CD4-positive, alpha-beta T cell treated with Interleukin-1 beta for 1 hour (primary cell): ENCODE measurements around the gene MAST4.
A peak's percentile ranks its signal among the peaks of the same experiment; 100 is the strongest.

Experiments
- DNase-seq, 2 donors: peaks; one replicate each; pipeline ENCODE4 v3.0.0-alpha.2; 2020 to 2022

The MAST4 gene

DNA sequence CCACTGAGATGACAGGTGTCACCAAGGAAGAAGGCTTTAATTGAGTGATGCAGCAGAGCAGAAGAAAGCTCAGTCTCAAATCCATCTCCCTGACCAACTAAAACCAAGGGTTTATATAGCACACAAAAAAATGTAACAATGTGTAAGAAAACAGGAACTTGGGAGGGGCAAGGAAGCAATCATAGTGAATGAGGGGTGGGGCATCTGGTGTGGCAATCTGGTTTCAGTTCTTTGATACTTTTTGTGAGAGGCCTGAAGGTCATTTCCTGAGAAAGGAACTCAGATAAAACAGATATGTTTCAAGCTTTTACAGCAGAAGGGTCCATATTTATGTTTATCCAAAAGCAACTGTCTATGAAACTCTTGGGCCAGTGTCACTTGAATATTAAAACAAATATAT, 580.7 kb downstream of the MAST4 start:
- DNase-seq, result peak in 1 of 2 donors; percentile 36

DNA sequence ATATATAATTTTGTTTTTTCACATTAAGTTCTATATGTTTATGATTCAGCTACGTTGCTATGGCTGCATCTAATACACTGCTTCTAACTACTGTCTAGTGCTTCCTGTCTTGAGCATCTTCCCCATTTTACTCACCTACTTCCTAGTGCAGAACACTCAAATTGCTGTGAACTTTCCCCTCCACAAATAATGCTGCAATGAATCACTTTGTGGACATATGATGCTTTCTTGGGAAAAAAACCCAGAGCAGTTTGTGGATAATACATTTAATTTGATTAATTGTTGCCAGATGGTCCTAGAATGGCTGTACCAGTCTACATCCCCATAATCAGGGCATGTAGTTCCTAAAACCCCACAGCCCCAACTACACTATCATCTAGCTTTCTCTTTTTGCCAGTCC, 581.9 kb downstream of the MAST4 start:
- no peak for DNase-seq

DNA sequence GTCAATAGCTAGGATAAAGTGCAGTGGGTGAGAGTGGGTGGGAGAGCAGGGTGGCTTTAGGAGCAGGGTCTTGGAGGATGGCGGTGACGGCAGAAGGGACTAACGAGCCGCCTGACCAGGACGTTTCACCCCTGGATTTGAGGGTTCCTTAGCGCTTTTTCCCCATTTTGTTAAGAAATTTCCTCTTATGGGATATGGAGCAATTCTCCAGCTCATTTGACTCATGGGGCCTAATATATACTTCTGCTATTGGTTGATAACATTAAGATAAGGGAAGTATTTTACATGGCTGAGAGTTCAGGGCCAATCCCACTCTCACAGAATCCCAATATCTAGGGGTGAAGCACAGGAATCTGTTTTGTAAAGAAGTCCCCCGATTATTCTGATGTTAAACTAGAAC, 582.8 kb downstream of the MAST4 start:
- no peak for DNase-seq

DNA sequence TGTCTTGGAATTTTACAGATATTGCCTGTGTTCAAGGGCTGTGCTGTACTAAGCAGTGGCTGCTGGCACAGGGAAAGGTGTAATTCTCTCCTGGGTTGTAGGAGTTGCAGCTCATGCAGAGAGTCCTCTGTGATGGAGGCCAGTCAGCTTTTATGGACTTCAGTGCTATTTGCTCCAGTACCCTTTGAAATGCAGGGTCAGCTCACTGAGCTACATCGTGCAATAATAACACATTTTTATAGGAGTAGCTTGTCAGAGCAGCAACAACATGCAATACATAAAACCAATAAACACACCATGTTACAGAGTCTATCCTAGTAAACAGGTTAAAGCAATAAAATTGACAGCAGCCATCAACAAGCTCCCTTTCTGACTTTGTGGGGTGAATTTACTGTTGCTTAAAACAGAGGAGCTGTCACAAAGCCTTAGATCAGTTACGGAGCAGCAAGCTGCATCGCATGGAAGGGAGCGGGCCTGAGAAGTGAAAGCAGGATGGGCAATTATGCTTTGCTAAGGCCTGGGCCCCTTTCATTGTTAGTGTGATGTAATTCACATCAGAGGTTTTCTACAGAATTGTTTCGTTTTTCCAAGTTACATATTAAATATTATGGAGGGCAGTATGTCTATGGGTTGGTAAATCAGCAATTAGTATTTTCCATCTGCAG, 583.6 kb downstream of the MAST4 start:
- DNase-seq, result no peak

DNA sequence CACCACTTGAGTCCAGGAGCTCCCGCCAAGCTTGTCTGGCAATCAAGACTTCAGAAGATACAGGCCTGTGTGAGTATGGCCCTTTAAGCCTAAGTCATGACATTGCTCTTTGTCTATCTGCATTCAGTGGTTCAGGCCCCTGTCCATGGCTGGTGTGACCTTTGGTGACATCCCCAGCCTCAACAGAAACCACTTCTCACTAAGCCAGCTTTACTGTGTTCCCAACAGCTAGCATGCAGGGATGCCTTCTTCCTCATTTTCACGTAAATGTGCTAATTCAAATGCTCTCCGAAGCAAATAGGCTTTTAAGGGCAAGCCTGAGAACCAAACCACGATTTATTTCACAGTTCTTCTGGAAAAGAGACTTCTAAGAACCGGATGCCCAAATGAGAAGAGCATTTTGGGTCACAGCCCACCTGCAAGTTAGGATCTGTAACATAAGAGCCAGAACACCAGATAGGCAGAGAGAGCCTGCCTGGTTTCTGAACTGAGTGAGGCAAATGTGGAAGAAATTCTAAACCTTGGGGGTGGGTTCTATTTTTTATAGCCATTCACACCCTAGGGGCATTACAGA, 585.5 kb downstream of the MAST4 start:
- DNase-seq, result peak in 1 of 2 donors; percentile 42

DNA sequence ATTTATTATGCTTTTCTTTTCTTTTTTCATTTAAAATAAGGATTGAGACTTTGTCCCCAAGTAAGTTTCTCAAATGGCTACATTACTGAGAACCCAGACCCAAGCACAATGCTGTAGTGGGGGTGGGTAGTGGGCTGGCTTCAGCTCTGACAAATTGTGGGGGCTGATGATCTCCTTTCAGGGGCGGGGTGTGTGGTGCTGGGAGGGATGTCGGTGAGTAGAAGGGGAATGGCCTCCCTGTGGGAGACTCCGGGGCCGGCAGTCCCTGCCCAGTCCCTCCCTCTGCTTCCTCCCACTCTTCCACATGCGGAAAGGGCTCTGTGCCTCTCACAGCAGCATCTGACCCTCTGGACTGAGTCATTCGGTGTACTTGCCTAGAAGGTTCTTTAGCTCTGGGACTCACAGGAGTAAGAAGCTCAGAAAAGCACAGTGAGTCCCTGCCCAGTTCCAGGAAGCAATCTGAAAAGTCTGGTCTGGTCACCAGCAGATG, 586.2 kb downstream of the MAST4 start:
- peak in 1 of 2 donors; percentile 38 for DNase-seq

DNA sequence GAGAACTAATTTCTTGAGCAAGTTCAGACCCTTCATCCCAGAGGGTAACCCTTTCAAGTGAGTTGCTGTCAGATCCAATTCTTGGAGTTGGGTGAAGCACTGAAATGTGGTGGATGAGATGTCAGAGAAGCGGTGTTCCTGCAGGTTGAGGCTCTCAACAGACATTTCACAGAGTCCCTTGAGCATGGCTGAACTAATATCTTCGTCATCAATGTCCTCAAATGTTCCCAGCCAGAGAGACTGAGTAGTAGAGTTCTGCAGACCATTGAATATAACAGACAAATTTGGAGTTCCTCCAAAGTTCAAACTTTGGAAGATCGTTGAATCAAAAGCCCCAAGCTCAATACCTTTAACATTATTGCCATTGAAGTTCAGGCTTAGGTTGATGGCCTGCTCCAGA, 587.7 kb downstream of the MAST4 start:
- DNase-seq, result no peak

DNA sequence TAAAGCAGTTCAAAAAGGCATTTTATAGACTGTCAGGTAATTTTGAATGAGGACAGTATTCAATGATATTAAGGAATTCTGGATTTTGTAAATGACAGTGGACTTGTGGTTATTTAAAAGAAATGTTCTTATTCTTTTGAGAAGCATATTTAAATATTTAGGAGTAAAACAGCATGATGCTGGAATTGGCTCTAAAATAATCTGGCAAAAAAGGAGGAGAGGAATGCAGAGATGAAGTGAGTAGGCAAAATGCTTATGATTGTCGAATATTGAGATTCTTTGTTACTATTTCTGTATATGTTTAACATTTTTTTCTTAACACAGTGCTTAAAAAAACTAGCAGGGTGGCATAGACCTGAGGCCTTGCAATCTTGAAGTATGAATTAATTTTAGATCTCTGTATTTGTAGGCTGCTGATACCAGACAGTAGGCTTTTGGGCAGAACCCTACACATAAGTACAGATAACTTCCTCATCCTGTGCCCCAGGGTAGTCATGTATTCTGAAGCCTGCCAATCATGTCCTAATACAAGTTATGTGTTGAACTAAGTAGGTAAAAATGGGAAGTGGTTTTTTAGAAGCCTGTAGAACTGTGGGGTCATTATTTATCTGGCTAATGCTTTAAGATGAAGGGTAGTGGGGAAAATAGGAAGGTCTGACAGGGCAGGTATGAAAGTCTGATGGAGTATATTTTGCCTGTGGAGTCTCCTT, 591.0 kb downstream of the MAST4 start:
- no peak for DNase-seq

DNA sequence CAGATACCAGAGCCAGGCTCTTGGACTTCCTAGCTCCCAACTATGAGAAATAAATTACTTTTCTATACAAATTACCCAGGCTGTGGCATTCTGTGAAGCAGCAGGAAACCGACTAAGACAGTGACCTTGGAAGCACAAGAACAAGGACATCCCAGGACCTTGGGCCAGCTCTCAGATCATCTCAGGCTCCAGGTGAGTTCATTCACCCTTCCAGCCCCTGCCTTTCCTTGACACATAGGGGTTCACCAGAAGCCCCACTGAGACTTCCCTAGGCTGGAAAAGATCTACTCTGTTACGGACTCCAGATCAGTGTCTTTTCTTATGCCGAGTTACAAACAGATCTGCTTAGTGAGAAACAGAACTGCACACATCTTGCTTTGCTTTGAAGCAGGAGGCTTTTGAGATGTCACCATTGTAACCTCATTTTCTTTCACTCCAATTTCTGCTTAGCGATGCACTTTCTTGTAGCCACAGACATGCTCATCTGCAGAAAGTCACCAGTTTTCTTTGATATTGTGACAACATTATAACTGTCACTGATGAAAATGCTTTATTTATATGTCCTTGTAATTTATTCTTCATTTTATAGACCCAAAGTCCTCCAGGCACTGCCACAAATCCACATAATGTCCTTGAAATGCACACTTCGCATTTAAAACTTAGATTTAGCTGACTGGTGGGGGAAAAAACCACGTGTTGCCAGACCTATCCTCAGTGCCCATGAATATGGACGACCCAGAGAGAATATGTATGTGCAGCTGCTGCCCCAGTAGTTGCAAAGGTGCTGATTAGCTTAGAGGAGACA, 592.3 kb downstream of the MAST4 start:
- no peak for DNase-seq

DNA sequence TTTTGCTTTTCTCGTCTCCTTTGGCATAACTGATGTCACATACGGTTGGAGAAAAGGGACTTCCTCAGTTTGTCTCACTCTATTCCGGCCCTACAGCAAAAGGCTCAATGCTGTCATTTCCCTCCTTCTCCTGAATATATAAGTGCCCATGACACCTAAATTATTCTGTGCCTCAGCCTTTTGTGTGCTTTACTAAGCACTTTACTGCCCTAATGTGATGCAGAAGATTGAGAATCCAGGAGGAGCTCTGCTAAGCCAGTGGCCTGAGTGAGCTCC, 592.8 kb downstream of the MAST4 start:
- DNase-seq, result no peak

DNA sequence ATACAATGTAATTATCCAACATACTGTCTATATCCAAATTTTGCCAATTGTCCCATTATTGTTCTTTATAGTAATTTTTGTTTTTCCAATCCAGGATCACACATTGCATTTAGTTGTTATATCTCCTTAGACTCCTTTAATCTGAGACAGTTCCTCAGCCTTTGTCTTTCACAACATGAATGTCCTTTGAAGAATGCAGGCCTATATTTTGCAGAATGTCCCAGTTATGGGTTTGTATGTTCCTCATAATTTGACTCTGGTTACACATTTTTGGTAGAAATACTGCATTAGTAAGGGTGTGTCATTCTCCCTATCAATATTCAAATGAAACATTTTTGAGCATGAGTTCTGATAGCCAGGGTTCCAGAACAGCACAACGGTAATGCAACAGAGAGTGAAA, 593.7 kb downstream of the MAST4 start:
- DNase-seq, result no peak

DNA sequence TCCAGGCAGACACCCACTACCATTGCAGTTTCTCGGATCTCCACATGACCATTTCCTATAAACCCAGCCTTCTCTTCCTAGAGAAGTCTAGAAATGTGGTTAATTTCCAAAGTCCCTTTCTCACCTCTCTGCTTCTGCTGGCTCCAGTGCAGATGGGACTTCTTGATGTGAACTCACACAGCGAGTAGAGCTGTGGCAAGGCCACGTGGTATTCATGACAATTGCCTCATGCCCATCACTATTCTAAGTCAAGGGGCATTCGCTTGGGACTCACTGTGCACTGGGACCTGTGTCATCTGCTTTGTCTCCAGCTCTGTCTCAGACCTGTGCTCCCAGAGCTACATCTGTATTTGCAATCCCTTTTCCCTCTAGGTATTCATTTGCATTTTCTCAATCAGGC, 594.2 kb downstream of the MAST4 start:
- no peak for DNase-seq

DNA sequence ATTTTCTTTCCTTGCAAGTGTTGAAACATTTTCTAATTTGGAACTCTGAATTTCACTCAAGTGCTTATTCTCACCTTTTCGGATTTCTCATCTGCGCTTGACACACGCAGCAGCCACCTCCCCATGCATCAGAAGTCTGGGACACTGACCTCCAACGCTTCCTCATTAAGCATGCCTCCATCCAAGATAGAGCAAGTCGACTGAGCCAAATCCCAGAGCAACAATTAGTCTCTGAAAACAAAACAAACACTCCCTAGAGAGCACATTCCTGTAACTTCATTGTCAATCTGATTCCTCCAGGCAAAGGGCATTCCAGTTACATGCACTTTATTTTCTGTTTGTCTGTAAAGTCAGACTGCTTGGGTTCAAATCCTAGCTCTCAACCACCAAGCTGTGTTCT, 594.7 kb downstream of the MAST4 start:
- DNase-seq, result no peak

DNA sequence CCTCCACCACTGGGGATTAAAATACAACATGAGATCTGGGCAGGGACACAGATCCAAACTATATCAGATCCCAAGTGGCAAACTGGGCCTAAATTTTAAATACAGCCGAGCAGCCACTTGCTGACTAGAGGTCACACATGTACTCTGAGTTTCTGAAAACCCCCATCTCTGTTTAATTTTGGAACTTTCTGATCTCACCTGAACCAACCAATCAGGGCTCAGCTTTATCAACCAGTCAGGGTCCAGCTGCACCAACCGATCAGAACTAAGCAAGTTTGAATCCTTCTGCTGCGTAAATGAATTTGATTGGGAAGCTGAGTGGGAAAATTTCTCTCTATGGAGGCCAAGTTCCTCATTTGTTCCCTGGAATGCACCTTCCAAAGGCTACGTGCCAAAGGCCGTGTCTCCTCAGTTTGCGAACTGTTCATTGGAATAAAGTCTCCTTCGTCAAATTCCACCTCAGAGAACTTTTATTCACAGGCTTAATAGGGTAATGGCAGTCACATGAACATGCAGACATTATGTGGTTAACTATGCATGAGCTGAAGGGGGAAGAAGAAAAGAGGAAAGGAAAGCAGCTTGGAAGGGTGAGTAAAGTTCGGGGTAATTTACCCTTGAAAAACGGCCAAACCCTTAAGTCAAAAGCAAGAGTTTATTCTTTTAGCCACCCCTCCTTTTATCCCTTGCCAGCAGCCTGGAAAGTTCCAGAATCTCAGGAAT, 596.7 kb downstream of the MAST4 start:
- DNase-seq, result no peak

DNA sequence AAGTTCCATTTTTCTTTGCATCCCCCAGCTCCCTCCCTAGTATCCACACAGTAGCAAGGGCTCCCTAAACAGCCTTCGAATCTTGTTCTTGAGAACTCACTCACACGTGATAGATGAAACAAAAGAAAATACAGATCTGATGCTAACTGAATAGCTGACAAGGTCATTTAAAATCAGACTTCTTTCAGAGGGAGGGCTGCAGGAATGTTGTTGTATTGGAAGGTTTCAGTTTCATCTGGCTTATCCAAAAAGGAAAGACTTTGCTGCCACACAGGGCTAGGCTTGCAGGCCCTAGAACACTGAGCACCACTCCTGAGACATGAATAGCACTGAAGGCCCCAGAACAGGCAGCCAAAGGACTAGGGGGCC, 597.2 kb downstream of the MAST4 start:
- no peak for DNase-seq

DNA sequence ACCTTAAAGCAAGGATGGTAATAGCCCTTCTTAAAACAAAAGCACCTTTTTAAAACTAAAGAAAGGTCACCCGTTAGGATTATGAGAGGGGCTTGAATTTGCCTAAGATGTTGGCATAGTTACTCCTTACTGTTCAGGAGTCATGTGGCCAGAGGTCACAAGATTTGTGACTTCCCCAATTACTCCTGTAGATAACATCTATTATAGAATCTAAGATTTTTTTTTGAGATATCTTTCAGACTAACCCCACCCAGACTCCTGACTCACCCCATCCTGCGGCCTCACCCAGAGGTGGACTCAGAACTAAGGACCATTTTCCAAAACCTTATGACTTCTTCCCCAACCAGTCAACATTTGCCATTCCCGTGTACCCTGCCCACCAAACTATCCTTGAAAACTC, 598.0 kb downstream of the MAST4 start:
- peak in 1 of 2 donors; percentile 48 for DNase-seq

DNA sequence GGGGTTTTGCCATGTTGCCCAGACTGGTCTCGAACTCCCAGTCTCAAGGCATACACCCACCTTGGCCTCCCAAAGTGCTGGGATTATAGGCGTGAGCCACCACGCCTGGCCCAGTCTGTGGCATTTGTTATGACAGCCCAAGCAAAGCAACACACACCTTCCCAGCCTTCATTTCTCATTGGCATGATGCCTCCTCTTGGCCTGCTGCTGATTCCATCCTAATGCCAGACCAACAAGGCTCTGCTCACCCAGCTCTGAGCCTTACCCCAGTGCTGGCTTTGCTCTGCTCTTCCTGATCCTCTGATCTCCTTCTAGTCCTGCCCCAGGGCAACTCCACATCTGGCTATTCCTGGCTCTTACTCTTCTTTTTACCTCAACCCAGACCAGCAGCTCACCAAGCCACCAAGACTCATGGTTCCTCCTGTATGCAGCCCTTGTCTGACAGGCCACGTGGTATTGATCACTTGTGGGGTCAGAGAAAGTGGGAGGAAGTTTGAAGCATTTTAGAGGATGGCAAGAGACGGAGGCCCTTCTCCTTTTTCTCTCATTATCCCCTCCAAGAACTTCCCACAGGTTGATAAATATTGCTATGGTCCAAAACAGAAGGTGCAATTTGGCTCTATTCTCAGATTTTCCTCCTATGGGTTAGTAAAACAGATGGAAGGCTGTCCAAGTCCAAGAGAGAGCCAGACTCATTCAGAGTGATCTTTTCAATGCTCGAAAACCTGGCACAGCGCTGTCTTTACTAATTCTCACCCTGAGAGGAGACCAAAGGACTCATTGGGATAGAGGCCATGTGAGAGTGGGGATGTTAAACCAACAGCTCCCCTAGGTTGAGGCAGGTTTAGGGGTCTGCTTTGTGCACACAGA, 599.4 kb downstream of the MAST4 start:
- DNase-seq, result no peak

DNA sequence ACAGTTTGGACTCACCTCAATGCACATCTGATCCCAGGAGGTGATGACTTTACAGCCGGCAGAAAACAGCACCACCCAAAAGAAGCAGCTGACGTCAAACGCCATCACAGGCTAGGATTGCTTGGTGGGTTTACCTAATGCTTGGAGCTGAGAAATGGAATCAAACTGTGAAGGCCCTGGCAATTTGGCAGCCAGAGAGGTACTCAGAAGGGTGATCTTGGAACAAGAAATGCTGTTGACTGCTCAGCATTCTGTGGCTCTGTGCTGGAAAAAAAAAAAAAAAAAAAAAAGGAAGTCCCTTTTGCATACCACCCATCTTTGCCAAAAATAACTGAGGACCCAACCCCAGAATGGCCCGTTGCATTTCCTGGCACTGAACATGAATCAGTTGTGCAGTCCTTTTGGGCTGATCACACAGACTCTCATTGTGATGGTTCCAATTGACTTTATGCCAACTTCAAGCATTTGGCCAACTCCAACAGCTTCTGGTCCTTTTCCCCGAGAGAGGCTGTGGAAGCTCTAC, 600.4 kb downstream of the MAST4 start, which contains the start of gene CD180:
Gene CD180, minus strand, starts transcription at position 263 of the 523 bp plus-strand sequence. Its CDS starts 158 bp downstream, at position 105.
- peak in 1 of 2 donors; percentile 42 for DNase-seq

DNA sequence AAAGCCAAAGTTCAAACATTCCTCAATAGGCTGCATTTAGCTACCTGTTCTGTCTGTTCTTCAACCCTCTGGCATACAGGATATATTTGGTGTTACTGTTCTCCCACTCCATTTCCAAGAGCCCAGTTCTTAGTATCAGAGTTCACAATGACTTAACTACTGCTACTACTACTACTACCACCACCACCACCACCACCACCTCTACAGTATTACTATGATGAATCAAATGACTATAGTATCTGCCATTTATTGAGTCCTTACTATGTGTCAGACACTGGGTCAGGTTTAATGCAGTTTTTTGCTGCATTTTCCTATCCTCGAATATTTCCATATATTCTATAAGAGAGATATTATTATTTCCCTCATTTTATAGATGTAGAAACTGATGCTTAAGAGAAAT, 601.3 kb downstream of the MAST4 start:
- DNase-seq, result no peak

DNA sequence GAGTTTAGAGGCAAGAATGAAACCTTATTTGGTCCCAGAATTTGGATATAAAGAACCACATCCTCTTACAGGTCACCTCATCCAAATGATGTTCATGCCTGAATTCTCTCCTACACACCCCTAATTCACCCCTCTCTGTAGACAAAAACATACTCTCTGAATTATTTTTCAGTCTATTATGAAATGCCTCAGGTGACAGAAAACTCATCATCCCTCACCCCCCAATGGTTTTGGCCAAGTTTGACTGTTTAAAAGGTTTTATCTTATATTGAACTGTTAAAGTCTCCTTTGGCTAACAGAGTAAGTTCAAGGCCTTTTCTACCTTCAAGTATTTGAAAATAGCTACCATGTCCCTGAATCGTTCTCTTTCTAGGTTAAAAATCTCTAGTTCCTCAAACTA, 602.7 kb downstream of the MAST4 start:
- DNase-seq, result no peak

DNA sequence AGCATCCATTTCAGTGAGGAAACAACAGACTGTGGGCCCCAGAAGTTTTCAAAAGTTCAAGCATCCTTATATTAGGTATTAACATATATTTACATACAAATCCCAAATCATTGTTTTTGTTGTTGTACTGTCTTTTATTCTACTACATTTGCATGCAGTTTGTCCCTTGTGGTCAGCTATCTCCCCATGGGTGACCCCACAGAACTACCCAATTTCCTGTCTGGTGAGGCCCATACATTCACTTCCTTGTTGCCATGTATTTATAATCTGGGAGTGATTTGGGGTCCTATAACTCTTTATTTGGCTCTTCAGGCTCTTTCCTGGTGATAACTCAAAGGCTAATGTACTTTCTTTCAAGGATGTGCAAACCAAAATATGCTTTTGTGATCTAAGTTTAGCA, 603.7 kb downstream of the MAST4 start:
- DNase-seq, result no peak
